SK-N-SH treated with all-trans-retinoic acid at 6 μM for 48 hours (cell line): ENCODE data around the gene CRYL1.

ENCODE experiments used
- ATAC-seq: fragments of 200-7000 bp; cut with Tn5 transposase; 3 replicates; pipeline ENCODE4 v1.9.1; 2020; ENCODE audit warnings: mild to moderate bottlenecking, moderate library complexity
- ARNTL ChIP-seq: fragments of 450-650 bp; formaldehyde crosslinking; IDR thresholded peaks from 2 replicates; pipeline ENCODE4 v1.5.0; 2020; ENCODE audit warnings: low read depth, mild to moderate bottlenecking, moderate library complexity, borderline replicate concordance
- BACH2 ChIP-seq: fragments of 250-450 bp; sonication (Bioruptor Pico); IDR thresholded peaks from 2 replicates; pipeline ENCODE4 v1.9.0; 2021; ENCODE audit warnings: mild to moderate bottlenecking, borderline replicate concordance
- CREB5 ChIP-seq: fragments of 250-450 bp; sonication (Bioruptor Pico); IDR thresholded peaks from 2 replicates; pipeline ENCODE4 v1.5.1; 2020; ENCODE audit warnings: low read depth, mild to moderate bottlenecking, moderate library complexity
- CSRNP3 ChIP-seq: fragments of 250-450 bp; sonication (Bioruptor Pico); IDR thresholded peaks from 2 replicates; pipeline ENCODE4 v1.5.1; 2021; ENCODE audit warnings: mild to moderate bottlenecking, moderate library complexity
- ESRRG ChIP-seq: fragments of 250-450 bp; sonication (Bioruptor Pico); IDR thresholded peaks from 2 replicates; pipeline ENCODE4 v1.6.1; 2021; ENCODE audit warnings: mild to moderate bottlenecking
- OSR1 ChIP-seq: fragments of 250-450 bp; sonication (Bioruptor Pico); IDR thresholded peaks from 2 replicates; pipeline ENCODE4 v1.8.0; 2022; ENCODE audit warnings: moderate library complexity, mild to moderate bottlenecking, inconsistent platforms
- PATZ1 ChIP-seq: fragments of 250-450 bp; sonication (Bioruptor Pico); IDR thresholded peaks from 2 replicates; pipeline ENCODE4 v1.8.0; 2020; ENCODE audit warnings: mild to moderate bottlenecking, moderate library complexity, borderline replicate concordance
- POU6F1 ChIP-seq: fragments of 250-450 bp; sonication (Bioruptor Pico); IDR thresholded peaks from 2 replicates; pipeline ENCODE4 v1.8.0; 2021; ENCODE audit warnings: low read depth, mild to moderate bottlenecking, moderate library complexity, borderline replicate concordance
- PPARA ChIP-seq: fragments of 250-450 bp; sonication (Bioruptor Pico); IDR thresholded peaks from 2 replicates; pipeline ENCODE4 v1.5.0; 2020; ENCODE audit warnings: mild to moderate bottlenecking, borderline replicate concordance
- RARB ChIP-seq: fragments of 250-450 bp; sonication (Bioruptor Pico); IDR thresholded peaks from 2 replicates; pipeline ENCODE4 v1.8.0; 2021; ENCODE audit warnings: mild to moderate bottlenecking, moderate library complexity
- SNAI2 ChIP-seq: fragments of 250-450 bp; sonication (Bioruptor Pico); IDR thresholded peaks from 2 replicates; pipeline ENCODE4 v1.5.0; 2020; ENCODE audit warnings: mild to moderate bottlenecking, moderate library complexity
- TCF4 ChIP-seq: fragments of 250-450 bp; sonication (Bioruptor Pico); IDR thresholded peaks from 2 replicates; pipeline ENCODE4 v1.8.0; 2021; ENCODE audit warnings: mild to moderate bottlenecking, moderate library complexity, borderline replicate concordance
- TOX ChIP-seq: fragments of 250-450 bp; sonication (Bioruptor Pico); IDR thresholded peaks from 2 replicates; pipeline ENCODE4 v1.8.0; 2021; ENCODE audit warnings: mild to moderate bottlenecking, moderate library complexity, borderline replicate concordance
- TSHZ2 ChIP-seq: fragments of 250-450 bp; sonication (Bioruptor Pico); IDR thresholded peaks from 2 replicates; pipeline ENCODE4 v1.5.0; 2020; ENCODE audit warnings: mild to moderate bottlenecking, moderate library complexity
- ZC3H10 ChIP-seq: fragments of 250-450 bp; sonication (Bioruptor Pico); IDR thresholded peaks from 2 replicates; pipeline ENCODE4 v1.5.1; 2021; ENCODE audit warnings: mild to moderate bottlenecking, moderate library complexity
- ZFP3 ChIP-seq: fragments of 250-450 bp; sonication (Bioruptor Pico); IDR thresholded peaks from 2 replicates; pipeline ENCODE4 v1.5.0; 2020; ENCODE audit warnings: mild to moderate bottlenecking, moderate library complexity
- ZNF565 ChIP-seq: fragments of 450-650 bp; formaldehyde crosslinking; conservative IDR thresholded peaks from 2 replicates; pipeline ENCODE4 v1.5.0; 2020; ENCODE audit warnings: low read depth, mild to moderate bottlenecking, moderate library complexity
- ZNF70 ChIP-seq: fragments of 450-650 bp; formaldehyde crosslinking; IDR thresholded peaks from 2 replicates; pipeline ENCODE4 v1.5.0; 2020; ENCODE audit warnings: mild to moderate bottlenecking, moderate library complexity
- ZNF8 ChIP-seq: fragments of 450-650 bp; formaldehyde crosslinking; IDR thresholded peaks from 2 replicates; pipeline ENCODE4 v1.5.0; 2020; ENCODE audit warnings: mild to moderate bottlenecking, moderate library complexity

CRYL1 gene

GRCh38 chr13:20558982-20559381 is 33.3 kb upstream of the CRYL1 start:
- TF ChIP-seq PPARA (no peak), ZC3H10 (no peak), OSR1 (CRISPR knock-in tag) (no peak)
- ATAC-seq, result no peak

GRCh38 chr13:20553311-20553710 is 27.7 kb upstream of the CRYL1 start:
- no peak for ATAC-seq
- TF ChIP-seq ZNF8 (CRISPR knock-in tag), result no peak
- no peak for TF ChIP-seq OSR1 (CRISPR knock-in tag)
- no peak for TF ChIP-seq ZNF70
- no peak for TF ChIP-seq ESRRG (CRISPR knock-in tag)
- TF ChIP-seq PPARA, result no peak
- no peak for TF ChIP-seq ZNF565 (CRISPR knock-in tag)
- TF ChIP-seq ZC3H10, result no peak
- no peak for TF ChIP-seq PATZ1
- TF ChIP-seq TCF4, result no peak
- TF ChIP-seq RARB, result no peak
- no peak for TF ChIP-seq BACH2 (CRISPR knock-in tag)
- TF ChIP-seq SNAI2 (CRISPR knock-in tag), result no peak
- no peak for TF ChIP-seq ZFP3 (CRISPR knock-in tag)
- no peak for TF ChIP-seq POU6F1 (CRISPR knock-in tag)
- TF ChIP-seq TOX (CRISPR knock-in tag), result no peak
- TF ChIP-seq TSHZ2 (CRISPR knock-in tag), result no peak
- TF ChIP-seq CREB5 (CRISPR knock-in tag), result no peak
- no peak for TF ChIP-seq ARNTL (CRISPR knock-in tag)
- TF ChIP-seq, all 23 proteins: peak for 0

- TF ChIP-seq OSR1 (CRISPR knock-in tag) (no peak), ZFP3 (CRISPR knock-in tag) (no peak), ZNF70 (no peak), BACH2 (CRISPR knock-in tag) (no peak), CSRNP3 (no peak), CREB5 (CRISPR knock-in tag) (no peak), ZNF8 (CRISPR knock-in tag) (no peak), RARB (no peak)
- ATAC-seq, result no peak
Observed at GRCh38 chr13:20550799-20551198, 25.1 kb upstream of the CRYL1 start.
